BE2C (cell line): ENCODE data around the gene OR51B2.

Source experiments
- DNase-seq: peaks from one replicate; pipeline ENCODE4 v3.0.0-alpha.2; 2020
- H3K27me3 ChIP-seq: fragments of 250-450 bp; sonication (Bioruptor Pico); 2 replicates; pipeline ENCODE4 v1.5.1; 2020; ENCODE audit warnings: mild to moderate bottlenecking
- H3K36me3 ChIP-seq: fragments of 250-450 bp; sonication (Bioruptor Pico); 2 replicates; pipeline ENCODE4 v1.5.1; 2020; ENCODE audit warnings: mild to moderate bottlenecking
- H3K4me1 ChIP-seq: fragments of 250-450 bp; sonication (Bioruptor Pico); 2 replicates; pipeline ENCODE4 v1.5.1; 2020
- H3K4me3 ChIP-seq: 2 replicates; pipeline ENCODE4 v1.5.1; 2011; ENCODE audit warnings: low read depth, low read length
- H3K9me3 ChIP-seq: fragments of 250-450 bp; sonication (Bioruptor Pico); 2 replicates; pipeline ENCODE4 v1.5.1; 2020
- TF ChIP-seq, protein P1 (sequence below): IDR thresholded peaks from 2 replicates; pipeline ENCODE4 v1.5.1; 2012; ENCODE audit warnings: mild to moderate bottlenecking, low read depth, low read length

Gene OR51B2

DNA sequence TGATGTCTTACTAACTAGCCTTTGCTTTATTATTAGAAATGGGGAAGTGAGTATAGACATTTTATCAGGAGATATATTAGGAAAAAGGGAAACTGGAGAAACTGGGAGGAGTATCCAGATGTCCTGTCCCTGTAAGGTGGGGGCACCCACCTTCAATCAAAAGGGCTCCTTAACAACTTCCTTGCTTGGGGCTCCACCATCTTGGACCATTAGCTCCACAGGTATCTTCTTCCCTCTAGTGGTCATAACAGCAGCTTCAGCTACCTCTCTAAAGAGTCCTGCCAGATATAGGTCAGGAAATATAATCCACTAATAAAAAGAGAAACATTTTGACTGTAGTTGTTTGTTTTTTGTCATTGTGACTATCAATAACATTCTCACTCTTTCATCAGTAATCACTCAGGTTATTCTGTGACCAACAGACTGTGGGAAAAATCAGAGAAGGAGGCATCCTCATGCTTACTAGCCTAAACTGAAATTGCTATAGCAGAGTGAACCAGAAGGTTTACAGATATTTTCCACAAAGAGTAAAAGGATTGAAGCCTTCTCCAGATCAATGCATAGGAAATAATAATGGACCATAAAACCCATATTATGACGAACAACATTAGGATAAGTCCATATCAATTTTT, 32.8 kb downstream of the OR51B2 start:
- Histone ChIP-seq H3K4me3 (no peak overlapping the region), H3K9me3 (no peaks in the 10 kb centered on the region), H3K4me1 (no peaks in the 10 kb centered on the region), H3K27me3 (no peaks in the 10 kb centered on the region), H3K36me3 (no peaks in the 10 kb centered on the region)
- no peak for DNase-seq
- TF ChIP-seq, protein P1, sequence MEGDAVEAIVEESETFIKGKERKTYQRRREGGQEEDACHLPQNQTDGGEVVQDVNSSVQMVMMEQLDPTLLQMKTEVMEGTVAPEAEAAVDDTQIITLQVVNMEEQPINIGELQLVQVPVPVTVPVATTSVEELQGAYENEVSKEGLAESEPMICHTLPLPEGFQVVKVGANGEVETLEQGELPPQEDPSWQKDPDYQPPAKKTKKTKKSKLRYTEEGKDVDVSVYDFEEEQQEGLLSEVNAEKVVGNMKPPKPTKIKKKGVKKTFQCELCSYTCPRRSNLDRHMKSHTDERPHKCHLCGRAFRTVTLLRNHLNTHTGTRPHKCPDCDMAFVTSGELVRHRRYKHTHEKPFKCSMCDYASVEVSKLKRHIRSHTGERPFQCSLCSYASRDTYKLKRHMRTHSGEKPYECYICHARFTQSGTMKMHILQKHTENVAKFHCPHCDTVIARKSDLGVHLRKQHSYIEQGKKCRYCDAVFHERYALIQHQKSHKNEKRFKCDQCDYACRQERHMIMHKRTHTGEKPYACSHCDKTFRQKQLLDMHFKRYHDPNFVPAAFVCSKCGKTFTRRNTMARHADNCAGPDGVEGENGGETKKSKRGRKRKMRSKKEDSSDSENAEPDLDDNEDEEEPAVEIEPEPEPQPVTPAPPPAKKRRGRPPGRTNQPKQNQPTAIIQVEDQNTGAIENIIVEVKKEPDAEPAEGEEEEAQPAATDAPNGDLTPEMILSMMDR, result peak; percentile 17; the same call in 1 of the 2 replicates

DNA sequence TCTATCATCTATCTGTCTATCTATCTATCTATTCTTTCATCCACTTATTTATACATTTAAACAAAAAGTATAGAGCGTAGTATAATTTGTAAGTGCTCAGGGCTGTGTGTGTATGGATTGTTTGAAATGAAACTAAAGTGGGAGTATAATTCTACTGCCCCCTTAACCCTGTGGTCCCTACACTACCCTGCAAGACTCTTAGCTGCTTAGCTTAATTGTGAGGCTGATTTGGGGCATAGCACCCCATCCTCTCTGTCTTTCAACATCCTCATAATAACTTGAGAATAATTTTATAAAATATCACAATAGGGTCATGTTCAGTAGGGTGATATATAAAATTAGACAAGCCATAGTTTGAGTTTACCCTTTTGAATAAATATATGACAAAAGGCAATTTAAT, 34.0 kb downstream of the OR51B2 start:
- DNase-seq, result no peak
- TF ChIP-seq, protein P1, result no peak
- no peaks in the 10 kb centered on the region for H3K4me1 ChIP-seq
- H3K9me3 ChIP-seq, result no peaks in the 10 kb centered on the region
- no peaks in the 10 kb centered on the region for H3K27me3 ChIP-seq
- no peak overlapping the region for H3K4me3 ChIP-seq
- no peaks in the 10 kb centered on the region for H3K36me3 ChIP-seq

DNA sequence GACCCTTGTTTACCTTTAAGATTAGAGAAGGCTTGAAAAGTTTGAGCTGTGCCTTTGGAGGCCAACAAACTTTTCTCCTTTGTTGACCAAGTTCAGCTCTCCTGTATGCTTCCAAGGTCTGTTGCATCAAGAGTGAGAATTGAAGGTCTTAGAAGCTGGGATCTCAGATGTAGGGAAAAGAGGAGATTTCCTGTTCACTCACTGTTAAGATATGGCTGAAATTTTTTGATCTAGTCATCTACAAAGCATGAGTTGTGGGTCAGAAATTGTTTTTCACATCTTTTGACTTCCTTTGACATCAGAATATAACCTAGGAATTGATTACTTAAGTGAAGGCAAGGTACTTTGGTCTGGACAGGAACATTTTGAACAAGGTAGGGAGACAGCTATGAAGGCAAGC, 34.4 kb downstream of the OR51B2 start:
- Histone ChIP-seq H3K4me1 (no peaks in the 10 kb centered on the region), H3K36me3 (no peaks in the 10 kb centered on the region), H3K27me3 (no peaks in the 10 kb centered on the region), H3K9me3 (no peaks in the 10 kb centered on the region), H3K4me3 (no peak overlapping the region)
- TF ChIP-seq, protein P1, result no peak
- DNase-seq, result no peak

DNA sequence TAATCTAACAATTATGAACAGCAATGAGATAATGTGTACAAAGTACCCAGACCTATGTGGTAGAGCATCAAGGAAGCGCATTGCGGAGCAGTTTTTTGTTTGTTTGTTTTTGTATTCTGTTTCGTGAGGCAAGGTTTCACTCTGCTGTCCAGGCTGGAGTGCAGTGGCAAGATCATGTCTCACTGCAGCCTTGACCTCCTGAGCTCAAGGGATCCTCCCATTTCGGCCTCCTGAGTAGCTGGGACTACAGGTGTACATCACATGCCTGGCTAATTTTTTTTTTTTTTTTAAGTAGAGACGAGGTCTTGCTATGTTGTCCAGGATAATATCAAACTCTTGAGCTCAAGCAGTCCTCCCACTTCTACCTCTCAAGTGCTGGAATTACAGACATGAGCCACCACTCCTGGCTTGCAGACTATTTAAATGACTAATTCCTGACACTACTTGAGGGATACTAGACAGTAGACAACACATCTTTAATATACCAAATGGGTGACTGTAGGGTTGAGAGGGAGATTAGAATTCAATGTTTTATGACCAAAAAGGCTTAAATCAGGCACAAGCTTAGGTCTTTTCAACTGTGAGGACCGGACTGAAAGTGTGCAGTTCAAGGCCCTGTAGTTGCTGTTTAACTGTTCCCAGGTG, 35.1 kb downstream of the OR51B2 start:
- no peak for DNase-seq
- Histone ChIP-seq H3K4me1 (no peaks in the 10 kb centered on the region), H3K27me3 (no peaks in the 10 kb centered on the region), H3K9me3 (no peaks in the 10 kb centered on the region), H3K4me3 (no peak overlapping the region), H3K36me3 (no peaks in the 10 kb centered on the region)
- TF ChIP-seq, protein P1, result no peak

DNA sequence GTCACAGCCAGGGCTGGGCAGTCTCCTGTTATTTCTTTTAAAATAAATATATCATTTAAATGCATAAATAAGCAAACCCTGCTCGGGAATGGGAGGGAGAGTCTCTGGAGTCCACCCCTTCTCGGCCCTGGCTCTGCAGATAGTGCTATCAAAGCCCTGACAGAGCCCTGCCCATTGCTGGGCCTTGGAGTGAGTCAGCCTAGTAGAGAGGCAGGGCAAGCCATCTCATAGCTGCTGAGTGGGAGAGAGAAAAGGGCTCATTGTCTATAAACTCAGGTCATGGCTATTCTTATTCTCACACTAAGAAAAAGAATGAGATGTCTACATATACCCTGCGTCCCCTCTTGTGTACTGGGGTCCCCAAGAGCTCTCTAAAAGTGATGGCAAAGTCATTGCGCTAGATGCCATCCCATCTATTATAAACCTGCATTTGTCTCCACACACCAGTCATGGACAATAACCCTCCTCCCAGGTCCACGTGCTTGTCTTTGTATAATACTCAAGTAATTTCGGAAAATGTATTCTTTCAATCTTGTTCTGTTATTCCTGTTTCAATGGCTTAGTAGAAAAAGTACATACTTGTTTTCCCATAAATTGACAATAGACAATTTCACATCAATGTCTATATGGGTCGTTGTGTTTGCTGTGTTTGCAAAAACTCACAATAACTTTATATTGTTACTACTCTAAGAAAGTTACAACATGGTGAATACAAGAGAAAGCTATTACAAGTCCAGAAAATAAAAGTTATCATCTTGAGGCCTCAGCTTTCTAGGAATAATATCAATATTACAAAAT, 35.8 kb downstream of the OR51B2 start:
- no peaks in the 10 kb centered on the region for H3K27me3 ChIP-seq
- TF ChIP-seq, protein P1, result no peak
- no peaks in the 10 kb centered on the region for H3K4me1 ChIP-seq
- DNase-seq, result no peak
- no peaks in the 10 kb centered on the region for H3K9me3 ChIP-seq
- H3K4me3 ChIP-seq, result no peak overlapping the region
- no peaks in the 10 kb centered on the region for H3K36me3 ChIP-seq

DNA sequence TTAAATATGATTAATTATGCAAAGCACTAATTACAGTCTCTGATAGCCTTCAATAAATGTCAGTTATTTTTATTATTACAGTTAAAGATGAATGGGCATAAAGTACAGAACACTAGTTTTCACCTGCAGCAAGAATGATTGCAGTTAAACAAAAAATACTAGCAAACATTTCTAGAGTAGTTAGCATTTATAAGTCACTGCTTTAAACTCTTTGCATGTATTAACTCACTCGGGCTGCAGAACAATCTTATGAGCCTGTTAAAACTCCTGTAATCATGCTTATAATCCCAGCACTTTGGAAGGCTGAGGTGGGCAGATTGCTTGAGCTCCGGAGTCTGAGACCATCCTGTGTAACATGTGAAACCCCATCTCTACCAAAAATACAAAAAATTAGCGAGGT, 37.2 kb downstream of the OR51B2 start:
- no peaks in the 10 kb centered on the region for H3K9me3 ChIP-seq
- H3K27me3 ChIP-seq, result no peaks in the 10 kb centered on the region
- no peaks in the 10 kb centered on the region for H3K36me3 ChIP-seq
- no peak overlapping the region for H3K4me3 ChIP-seq
- TF ChIP-seq, protein P1, result no peak
- DNase-seq, result no peak
- H3K4me1 ChIP-seq, result no peaks in the 10 kb centered on the region
